Sigmoid colon (tissue), 7 donors: ENCODE data around the gene SLC4A11. TPM values are rescaled to one million over a fixed set of nuclear protein-coding genes. Genes with fewer than 3 reads are reported as not detected.

Experiments used
- DNase-seq: peaks from one replicate; pipeline ENCODE4 v3.0.0-alpha.2; 2019
- H3K27ac ChIP-seq, 4 donors: fragments of 200-600 bp; sonication (generic); one replicate each; pipeline ENCODE4 v1.5.1; 2016 to 2019; ENCODE audit warnings: mild to moderate bottlenecking in 1 of 4
- H3K27me3 ChIP-seq, 3 donors: fragments of 200-600 bp; sonication (generic); one replicate each; pipeline ENCODE4 v1.5.1; 2019; ENCODE audit warnings: mild to moderate bottlenecking in 1 of 3
- H3K36me3 ChIP-seq, 4 donors: fragments of 200-600 bp; sonication (generic); one replicate each; pipeline ENCODE4 v1.5.1; 2016 to 2019
- H3K4me1 ChIP-seq, 4 donors: fragments of 200-600 bp; sonication (generic); one replicate each; pipeline ENCODE4 v1.5.1; 2017 to 2019
- H3K4me3 ChIP-seq, 4 donors: fragments of 200-600 bp; sonication (generic); one replicate each; pipeline ENCODE4 v1.5.1; 2017 to 2019; ENCODE audit warnings: mild to moderate bottlenecking in 2 of 4, moderate library complexity in 1 of 4
- H3K9me3 ChIP-seq, 4 donors: fragments of 200-600 bp in 3 of 4; sonication (generic) in 3 of 4; one replicate each; pipeline versions ENCODE4 v1.5.1 to v1.6.1; 2013 to 2019
- CTCF ChIP-seq, 4 experiments: fragments of 450-650 bp in 3 of 4; fragments of 200-600 bp in 1 of 4; IDR thresholded peaks; one replicate each; pipeline ENCODE4 v1.5.1; 2016 to 2019; ENCODE audit warnings: antibody characterized with exemption in 4 of 4, mild to moderate bottlenecking in 3 of 4, moderate library complexity in 2 of 4
- EP300 ChIP-seq, 4 donors: sonication (generic); formaldehyde crosslinking; IDR thresholded peaks; one replicate each; pipeline ENCODE4 v1.6.1; 2017; ENCODE audit warnings: antibody characterized with exemption in 4 of 4
- POLR2A ChIP-seq, 2 donors: fragments of 450-650 bp; IDR thresholded peaks; one replicate each; pipeline ENCODE4 v1.6.1; 2016; ENCODE audit warnings: antibody characterized with exemption in 2 of 2, mild to moderate bottlenecking in 2 of 2, moderate library complexity in 2 of 2
- POLR2AphosphoS5 ChIP-seq, 4 donors: sonication (generic); formaldehyde crosslinking; IDR thresholded peaks; one replicate each; pipeline ENCODE4 v1.6.1; 2017; ENCODE audit warnings: antibody characterized with exemption in 4 of 4
- WGBS, 2 donors: extraction: QIAGEN DNeasy Blood & Tissue Kit; methylation state at CpG; one replicate each; pipeline ENCODE4 v1.1.7; 2013; 5-methylcytosine and 5-hydroxymethylcytosine counted together
- intact Hi-C: fragments of 100-400 bp; cut with DNase I; formaldehyde crosslinking; loops from one replicate; pipeline ENCODE4 v1.15.1; 2023
- polyA plus RNA-seq, 3 donors: library from polyadenylated mRNA; stranded (reverse); fragments of 200-250 nt; gene quantifications; one replicate each; pipeline ENCODE4 v1.2.3, GENCODE V29; 2013
- total RNA-seq, 4 donors: library from RNA; depleted of rRNA; stranded (reverse); fragments of >200 nt; gene quantifications; one replicate each; pipeline ENCODE4 v1.1.0, GENCODE V29; 2016
- donor health status: healthy with polysubstance abuse.
- donor health status: Bipolar disorder and iron deficiency.
- donor health status: healthy.

Gene SLC4A11
- total and polyA plus RNA-seq, 7 donors, result 0.36 to 2.1 TPM; not detected in 5

GRCh38 chr20:3229158-3229557 is 9.8 kb downstream of the SLC4A11 start:
- WGBS, 2 donors, result 94% methylated on average over 22 of the region's 22 CpGs
- TF ChIP-seq EP300 (IDR thresholded peaks at IDR 0.05) (no peak), POLR2A (IDR thresholded peaks at IDR 0.05) (no peak), POLR2AphosphoS5 (IDR thresholded peaks at IDR 0.05) (no peak), CTCF (IDR thresholded peaks at IDR 0.05) (no peak)
- H3K27me3 ChIP-seq, result no peaks in the 10 kb centered on the region
- H3K27ac ChIP-seq, result no peak overlapping the region
- no peaks in the 10 kb centered on the region for H3K9me3 ChIP-seq
- intact Hi-C loops, result no loop called here
- peaks cover 0 to 14% (median 0%) of the 10 kb centered on the region in 4 donors for H3K36me3 ChIP-seq
- no peak overlapping the region for H3K4me3 ChIP-seq
- H3K4me1 ChIP-seq, result no peaks in the 10 kb centered on the region
- no peak for DNase-seq

GRCh38 chr20:3228750-3229032 is 10.3 kb downstream of the SLC4A11 start:
- Histone ChIP-seq H3K36me3 (peaks cover 0 to 18% (median 0%) of the 10 kb centered on the region in 4 donors), H3K27me3 (no peaks in the 10 kb centered on the region), H3K4me1 (no peaks in the 10 kb centered on the region), H3K4me3 (no peak overlapping the region), H3K27ac (no peak overlapping the region), H3K9me3 (no peaks in the 10 kb centered on the region)
- TF ChIP-seq POLR2AphosphoS5 (IDR thresholded peaks at IDR 0.05) (no peak), CTCF (IDR thresholded peaks at IDR 0.05) (no peak), POLR2A (IDR thresholded peaks at IDR 0.05) (no peak), EP300 (IDR thresholded peaks at IDR 0.05) (no peak)
- WGBS, 2 donors, result 86 to 89% methylated on average over 11 of the region's 11 CpGs
- intact Hi-C loops, result no loop called here
- no peak for DNase-seq

- Histone ChIP-seq H3K9me3 (no peaks in the 10 kb centered on the region), H3K4me1 (no peaks in the 10 kb centered on the region), H3K4me3 (no peak overlapping the region), H3K27me3 (no peaks in the 10 kb centered on the region), H3K36me3 (peaks cover 0 to 24% (median 2%) of the 10 kb centered on the region in 4 donors), H3K27ac (no peak overlapping the region)
- intact Hi-C loops, result no loop called here
- TF ChIP-seq CTCF (IDR thresholded peaks at IDR 0.05) (no peak), POLR2A (IDR thresholded peaks at IDR 0.05) (no peak), POLR2AphosphoS5 (IDR thresholded peaks at IDR 0.05) (no peak), EP300 (IDR thresholded peaks at IDR 0.05) (no peak)
- 84 to 90% methylated on average over 42 of the region's 42 CpGs for WGBS, 2 donors
- no peak for DNase-seq
These were observed 10.8 kb downstream of the SLC4A11 start for GRCh38 chr20:3227936-3228749.

- no peak for DNase-seq
- H3K36me3 ChIP-seq, result peaks cover 0 to 30% (median 4%) of the 10 kb centered on the region in 4 donors
- intact Hi-C loops, result no loop called here
- H3K4me3 ChIP-seq, result no peak overlapping the region
- 81 to 83% methylated on average over 7 of the region's 7 CpGs for whole genome bisulfite sequencing, 2 donors
- TF ChIP-seq POLR2AphosphoS5 (IDR thresholded peaks at IDR 0.05) (no peak), POLR2A (IDR thresholded peaks at IDR 0.05) (no peak), EP300 (IDR thresholded peaks at IDR 0.05) (no peak), CTCF (IDR thresholded peaks at IDR 0.05) (no peak)
- no peaks in the 10 kb centered on the region for H3K9me3 ChIP-seq
- no peaks in the 10 kb centered on the region for H3K27me3 ChIP-seq
- H3K4me1 ChIP-seq, result no peaks in the 10 kb centered on the region
- no peak overlapping the region for H3K27ac ChIP-seq
These were observed 11.5 kb downstream of the SLC4A11 start for GRCh38 chr20:3227506-3227905.

GRCh38 chr20:3226864-3227263 is 12.1 kb downstream of the SLC4A11 start:
- Histone ChIP-seq H3K27me3 (no peaks in the 10 kb centered on the region), H3K9me3 (no peaks in the 10 kb centered on the region), H3K36me3 (peaks cover 0 to 36% (median 6%) of the 10 kb centered on the region in 4 donors), H3K27ac (no peak overlapping the region), H3K4me1 (no peaks in the 10 kb centered on the region), H3K4me3 (no peak overlapping the region)
- TF ChIP-seq POLR2A (IDR thresholded peaks at IDR 0.05), result no peak
- intact Hi-C loops, result no loop called here
- 95 to 97% methylated on average over 14 of the region's 14 CpGs for WGBS, 2 donors
- no peak for DNase-seq
